Activated CD4-positive, alpha-beta memory T cell treated with anti-CD3 and anti-CD28 coated beads for 36 hours (primary cell): ENCODE measurements around the gene TET3. TPM values are rescaled to one million over a fixed set of nuclear protein-coding genes. Genes with fewer than 3 reads are reported as not detected.

Experiments used
- CTCF ChIA-PET: fragments of 350-600 bp; sonication (Branson Sonifier 250); formaldehyde crosslinking; loops from one replicate; lab custom pipeline; 2021; ENCODE audit warnings: antibody characterized with exemption, inconsistent platforms; lab: Charles Lee
- POLR2A ChIA-PET: fragments of 350-600 bp; sonication (Branson Sonifier 250); formaldehyde crosslinking; loops from one replicate; lab custom pipeline; 2021; ENCODE audit warnings: antibody characterized with exemption; lab: Charles Lee
- DNase-seq: peaks from one replicate; pipeline ENCODE4 v3.0.0-alpha.2; 2020
- H3K27ac Mint-ChIP-seq: one replicate; pipeline ENCODE4 v1.8.0; 2021; ENCODE audit warnings: mixed read lengths
- H3K27me3 Mint-ChIP-seq: one replicate; pipeline ENCODE4 v1.8.0; 2021; ENCODE audit warnings: mixed read lengths
- H3K36me3 Mint-ChIP-seq: one replicate; pipeline ENCODE4 v1.8.0; 2021; ENCODE audit warnings: mixed read lengths
- H3K4me1 Mint-ChIP-seq: one replicate; pipeline ENCODE4 v1.8.0; 2021; ENCODE audit warnings: low read depth, mixed read lengths
- H3K4me3 Mint-ChIP-seq: one replicate; pipeline ENCODE4 v1.8.0; 2021; ENCODE audit warnings: mild to moderate bottlenecking, mixed read lengths
- H3K9me3 Mint-ChIP-seq: one replicate; pipeline ENCODE4 v1.8.0; 2021; ENCODE audit warnings: mixed read lengths
- intact Hi-C: fragments of 100-400 bp; cut with micrococcal nuclease; formaldehyde crosslinking; loops from one replicate; pipeline ENCODE4 v1.15.1; 2023
- total RNA-seq, 2 experiments: library from RNA; stranded (reverse); gene quantifications; one replicate each; pipeline ENCODE4 v1.2.3, GENCODE V29; 2021

Gene TET3
- total RNA-seq, 2 experiments from 2014 or later: 10.5 to 11.8 TPM

- Mint-ChIP-seq H3K9me3 (peaks cover 15% of the 10 kb centered on the region), H3K27ac (no peak overlapping the region), H3K4me1 (peaks cover 71% of the 10 kb centered on the region), H3K36me3 (peaks cover 59% of the 10 kb centered on the region), H3K27me3 (no peaks in the 10 kb centered on the region), H3K4me3 (no peak overlapping the region)
- CTCF ChIA-PET: interaction anchor here (1.4 kb wide), 1 partner anchor 166 kb away, joined by 4 read pairs; no protein-coding TSS in a partner anchor
- POLR2A ChIA-PET: interaction anchor here (3.2 kb wide), 1 partner anchor 12 kb away, joined by 15 read pairs; no protein-coding TSS in a partner anchor
- intact Hi-C loops: no loop called here
- DNase-seq: no peak
These were observed 5.3 kb downstream of the TET3 start for GRCh38 chr2:73989972-73990371.

- H3K4me1 Mint-ChIP-seq: peaks cover 75% of the 10 kb centered on the region
- H3K36me3 Mint-ChIP-seq: peaks cover 59% of the 10 kb centered on the region
- no peak overlapping the region for H3K4me3 Mint-ChIP-seq
- H3K27me3 Mint-ChIP-seq: no peaks in the 10 kb centered on the region
- ChIA-PET POLR2A (no interaction called here), CTCF (interaction anchor here (1.4 kb wide), 1 partner anchor 166 kb away, joined by 4 read pairs; no protein-coding TSS in a partner anchor)
- H3K9me3 Mint-ChIP-seq: peaks cover 15% of the 10 kb centered on the region
- H3K27ac Mint-ChIP-seq: no peak overlapping the region
- no peak for DNase-seq
- intact Hi-C loops: no loop called here
These were observed 5.8 kb downstream of the TET3 start for GRCh38 chr2:73990531-73990930.

GRCh38 chr2:73992036-73992435 is 7.3 kb downstream of the TET3 start:
- intact Hi-C loops: no loop called here
- Mint-ChIP-seq H3K36me3 (peaks cover 48% of the 10 kb centered on the region), H3K4me3 (no peak overlapping the region), H3K4me1 (peaks cover 78% of the 10 kb centered on the region), H3K27me3 (no peaks in the 10 kb centered on the region), H3K9me3 (peaks cover 15% of the 10 kb centered on the region), H3K27ac (no peak overlapping the region)
- CTCF ChIA-PET: no interaction called here
- POLR2A ChIA-PET: no interaction called here
- no peak for DNase-seq

- intact Hi-C loops: no loop called here
- no peak for DNase-seq
- Mint-ChIP-seq H3K9me3 (peaks cover 15% of the 10 kb centered on the region), H3K4me3 (no peak overlapping the region), H3K27ac (peak overlapping the region; percentile 50), H3K36me3 (peaks cover 47% of the 10 kb centered on the region), H3K4me1 (peaks cover 77% of the 10 kb centered on the region), H3K27me3 (no peaks in the 10 kb centered on the region)
- POLR2A ChIA-PET: interaction anchor here (1.0 kb wide), 1 partner anchor 9 kb away, joined by 3 read pairs; the partner anchor contains the start of gene TET3
- CTCF ChIA-PET: no interaction called here
These were observed 8.7 kb downstream of the TET3 start for GRCh38 chr2:73993376-73993775.

- peaks cover 45% of the 10 kb centered on the region for H3K36me3 Mint-ChIP-seq
- H3K4me3 Mint-ChIP-seq: no peak overlapping the region
- DNase-seq: peak; percentile 47
- intact Hi-C loops: no loop called here
- ChIA-PET POLR2A (interaction anchor here (1.0 kb wide), 1 partner anchor 9 kb away, joined by 3 read pairs; the partner anchor contains the start of gene TET3), CTCF (interaction anchor here (0.6 kb wide), 1 partner anchor 167 kb away, joined by 3 read pairs; no protein-coding TSS in a partner anchor)
- no peaks in the 10 kb centered on the region for H3K27me3 Mint-ChIP-seq
- H3K9me3 Mint-ChIP-seq: peaks cover 15% of the 10 kb centered on the region
- H3K27ac Mint-ChIP-seq: peak overlapping the region; percentile 50
- peaks cover 77% of the 10 kb centered on the region for H3K4me1 Mint-ChIP-seq
These were observed 9.1 kb downstream of the TET3 start for GRCh38 chr2:73993778-73994177.

- intact Hi-C loops: no loop called here
- no peak for DNase-seq
- Mint-ChIP-seq H3K27me3 (no peaks in the 10 kb centered on the region), H3K9me3 (peaks cover 15% of the 10 kb centered on the region), H3K4me1 (peaks cover 78% of the 10 kb centered on the region), H3K4me3 (no peak overlapping the region), H3K27ac (peak overlapping the region; percentile 50), H3K36me3 (peaks cover 42% of the 10 kb centered on the region)
- ChIA-PET POLR2A (interaction anchor here (1.0 kb wide), 1 partner anchor 10 kb away, joined by 3 read pairs; the partner anchor contains the start of gene TET3), CTCF (interaction anchor here (0.6 kb wide), 1 partner anchor 167 kb away, joined by 3 read pairs; no protein-coding TSS in a partner anchor)
These were observed 9.6 kb downstream of the TET3 start for GRCh38 chr2:73994178-73994831.

- H3K27me3 Mint-ChIP-seq: no peaks in the 10 kb centered on the region
- H3K36me3 Mint-ChIP-seq: peaks cover 27% of the 10 kb centered on the region
- POLR2A ChIA-PET: no interaction called here
- peaks cover 9% of the 10 kb centered on the region for H3K9me3 Mint-ChIP-seq
- H3K27ac Mint-ChIP-seq: no peak overlapping the region
- CTCF ChIA-PET: interaction anchor here (0.6 to 1.5 kb wide), 2 partner anchors 85 to 88 kb away, joined by 4 read pairs; no protein-coding TSS in a partner anchor
- DNase-seq: peak; percentile 30
- peaks cover 80% of the 10 kb centered on the region for H3K4me1 Mint-ChIP-seq
- no peak overlapping the region for H3K4me3 Mint-ChIP-seq
- intact Hi-C loops: no loop called here
These were observed 11.1 kb downstream of the TET3 start for GRCh38 chr2:73995810-73996209.

GRCh38 chr2:73997813-73998212 is 13.1 kb downstream of the TET3 start:
- Mint-ChIP-seq H3K27me3 (no peaks in the 10 kb centered on the region), H3K9me3 (no peaks in the 10 kb centered on the region), H3K4me3 (no peak overlapping the region), H3K27ac (no peak overlapping the region), H3K4me1 (peaks cover 87% of the 10 kb centered on the region), H3K36me3 (peaks cover 9% of the 10 kb centered on the region)
- intact Hi-C loops: no loop called here
- POLR2A ChIA-PET: no interaction called here
- no peak for DNase-seq
- CTCF ChIA-PET: interaction anchor here (1.6 kb wide), 1 partner anchor 11 kb away, joined by 4 read pairs; no protein-coding TSS in a partner anchor

GRCh38 chr2:73998451-73998850 is 13.7 kb downstream of the TET3 start:
- Mint-ChIP-seq H3K9me3 (no peaks in the 10 kb centered on the region), H3K27me3 (no peaks in the 10 kb centered on the region), H3K36me3 (peaks cover 8% of the 10 kb centered on the region), H3K4me3 (no peak overlapping the region), H3K4me1 (peaks cover 85% of the 10 kb centered on the region), H3K27ac (peak overlapping the region; percentile 69)
- intact Hi-C loops: no loop called here
- peak; percentile 50 for DNase-seq
- ChIA-PET POLR2A (interaction anchor here (0.6 to 1.0 kb wide), 2 partner anchors 11 to 285 kb away, joined by 3 read pairs; no protein-coding TSS in a partner anchor), CTCF (interaction anchor here (0.6 to 1.6 kb wide), 3 partner anchors 10 to 32 kb away, joined by 3 to 4 read pairs (median 4); no protein-coding TSS in a partner anchor)

GRCh38 chr2:73998933-73999332 is 14.2 kb downstream of the TET3 start:
- H3K36me3 Mint-ChIP-seq: peaks cover 3% of the 10 kb centered on the region
- peaks cover 85% of the 10 kb centered on the region for H3K4me1 Mint-ChIP-seq
- H3K4me3 Mint-ChIP-seq: no peak overlapping the region
- H3K27me3 Mint-ChIP-seq: no peaks in the 10 kb centered on the region
- H3K27ac Mint-ChIP-seq: peak overlapping the region; percentile 69
- no peaks in the 10 kb centered on the region for H3K9me3 Mint-ChIP-seq
- DNase-seq: peak; percentile 51
- ChIA-PET CTCF (interaction anchor here (0.6 to 1.6 kb wide), 3 partner anchors 11 to 31 kb away, joined by 3 to 4 read pairs (median 4); no protein-coding TSS in a partner anchor), POLR2A (interaction anchor here (0.6 to 1.0 kb wide), 2 partner anchors 11 to 284 kb away, joined by 3 read pairs; no protein-coding TSS in a partner anchor)
- intact Hi-C loops: no loop called here

- Mint-ChIP-seq H3K4me3 (no peak overlapping the region), H3K4me1 (peaks cover 85% of the 10 kb centered on the region), H3K27ac (peak overlapping the region; percentile 20), H3K27me3 (no peaks in the 10 kb centered on the region), H3K9me3 (no peaks in the 10 kb centered on the region), H3K36me3 (peaks cover 2% of the 10 kb centered on the region)
- ChIA-PET CTCF (no interaction called here), POLR2A (interaction anchor here (2.7 to 3.0 kb wide), 2 partner anchors 11 to 15 kb away, joined by 10 to 15 read pairs; partner anchors contain the start of gene TET3)
- no peak for DNase-seq
- intact Hi-C loops: loop anchor here (5.0 kb wide), 1 partner anchor 38 kb away; no protein-coding TSS in a partner anchor
These were observed 15.3 kb downstream of the TET3 start for GRCh38 chr2:73999881-74000597.
